HG03280 (cell line): ENCODE data around the gene EMX2.

Experiments used
- ATAC-seq: cut with Tn5 transposase; IDR thresholded peaks from one replicate; pipeline ENCODE4 v1.9.1; 2021; ENCODE audit warnings: mild to moderate bottlenecking, moderate library complexity; ENCODE audit not compliant: unreplicated experiment

EMX2 gene

GRCh38 chr10:117594722-117595121, 52.2 kb downstream of the EMX2 start:
- no peak for ATAC-seq

DNA sequence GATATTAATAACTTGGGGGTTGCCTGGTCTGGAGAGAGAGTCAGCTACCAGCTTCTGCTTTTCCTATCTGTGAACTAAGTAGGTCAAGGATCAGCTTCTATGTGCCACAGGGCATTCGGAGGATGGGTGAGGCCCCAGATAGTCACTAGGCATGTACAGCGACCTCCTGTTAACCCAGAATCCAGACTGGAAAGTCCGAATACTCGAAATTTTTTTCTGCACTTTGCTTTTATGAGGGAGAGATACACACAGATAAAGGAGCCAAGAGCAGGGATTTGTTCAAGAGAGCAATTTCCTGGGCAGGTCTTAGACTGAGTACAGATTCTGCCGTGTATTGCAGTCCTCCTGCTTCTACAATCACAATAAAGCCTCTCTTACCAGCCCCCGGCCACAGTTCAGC, 54.2 kb downstream of the EMX2 start:
- no peak for ATAC-seq

DNA sequence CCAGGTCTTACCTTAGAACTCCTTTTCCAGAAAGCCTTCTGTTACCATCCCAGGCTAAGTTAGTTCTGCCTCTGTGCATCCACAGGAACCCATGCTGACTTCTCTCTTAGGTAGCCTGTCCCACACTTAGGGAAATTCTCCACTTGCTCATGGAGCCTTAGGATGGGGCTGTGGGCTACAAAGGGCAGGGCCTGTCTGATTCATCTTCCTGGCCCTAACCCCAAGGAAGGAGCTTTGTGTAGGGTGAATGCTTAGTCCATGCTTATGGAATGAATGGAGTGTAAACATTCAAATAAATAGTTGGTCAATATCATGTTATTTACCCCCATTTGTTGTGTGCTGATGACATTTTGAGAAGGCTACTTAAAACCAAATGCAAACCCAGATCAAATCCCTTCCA, 54.7 kb downstream of the EMX2 start:
- no peak for ATAC-seq
